ENCODE measurements around the gene ITPA. TPM values are rescaled to one million over a fixed set of nuclear protein-coding genes. Genes with fewer than 3 reads are reported as not detected.

The ITPA gene
- total and polyA plus RNA-seq, 2 donors (not counting 1 experiment from before 2014, with no cell fraction given), result 55.5 to 65.6 TPM

- Mint-ChIP-seq H3K4me1 (peaks cover 5% of the 10 kb centered on the region), H3K27ac (no peak overlapping the region), H3K4me3 (no peak overlapping the region), H3K27me3 (peaks cover 28% of the 10 kb centered on the region), H3K9me3 (ENCODE audit: insufficient read depth) (no peaks in the 10 kb centered on the region)
- intact Hi-C loops (cut with micrococcal nuclease), result no loop called here
- no peak overlapping the region for H3K9ac ChIP-seq (ENCODE audit: low read length)
- H3K4me1 ChIP-seq (ENCODE audit: control insufficient read depth in 2 of 2, insufficient read depth in 2 of 2, low read length in 2 of 2), result peaks cover 10 to 15% of the 10 kb centered on the region in 2 donors
- peaks cover 0 to 52% (median 18%) of the 10 kb centered on the region in 4 experiments for H3K27me3 ChIP-seq (replicated peaks in 1 of 4; ENCODE audit: control extremely low read depth in 1 of 4, control insufficient read depth in 3 of 4, insufficient read depth in 4 of 4, low read length in 3 of 4)
- H3K4me3 ChIP-seq (ENCODE audit: control extremely low read depth in 1 of 5, extremely low read depth in 1 of 5, insufficient read depth in 1 of 5, low read depth in 2 of 5, low read length in 4 of 5), result no peak overlapping the region
- H3K36me3 ChIP-seq (replicated peaks in 1 of 2; ENCODE audit: control extremely low read depth in 1 of 2, control insufficient read depth in 1 of 2, extremely low read depth in 1 of 2, insufficient read depth in 2 of 2, low read length in 1 of 2), result no peaks in the 10 kb centered on the region
- ChIA-PET CTCF (no interaction called here), POLR2A (no interaction called here)
- H3K4me2 ChIP-seq (replicated peaks; ENCODE audit: low read depth, low read length, poor library complexity, severe bottlenecking), result peak overlapping the region; percentile 38
- peaks cover 0 to 4% (median 0%) of the 10 kb centered on the region in 3 donors for H3K9me3 ChIP-seq (ENCODE audit: control extremely low read depth in 1 of 3, control insufficient read depth in 2 of 3, insufficient read depth in 1 of 3, low read length in 2 of 3)
- WGBS (ENCODE audit: insufficient coverage), result 63% methylated on average over 41 of the region's 45 CpGs
- H4K20me1 ChIP-seq (ENCODE audit: control insufficient read depth, insufficient read depth, low read length, poor library complexity, severe bottlenecking), result no peaks in the 10 kb centered on the region
- TF ChIP-seq CTCF (IDR thresholded peaks at IDR 0.05) (no peak), EZH2 (IDR thresholded peaks at IDR 0.05; ENCODE audit: borderline replicate concordance, insufficient read depth, low read depth, low read length, poor library complexity, severe bottlenecking) (no peak)
- DNase-seq (no peak), ATAC-seq (ENCODE audit: low read depth) (no peak)
- no peak overlapping the region for H3K27ac ChIP-seq (ENCODE audit: low read length in 2 of 2)
- peaks cover under 1% of the 10 kb centered on the region for H3K79me2 ChIP-seq (ENCODE audit: control insufficient read depth, insufficient read depth, low read length)
- H2AFZ ChIP-seq (ENCODE audit: insufficient read depth, low read depth, low read length, poor library complexity, severe bottlenecking), result no peak overlapping the region
These were observed 43.6 kb upstream of the ITPA start for GRCh38 chr20:3165473-3166337.

- H4K20me1 ChIP-seq (ENCODE audit: control insufficient read depth, insufficient read depth, low read length, poor library complexity, severe bottlenecking), result no peaks in the 10 kb centered on the region
- CTCF ChIA-PET, result no interaction called here
- H3K27me3 Mint-ChIP-seq, result peaks cover 34% of the 10 kb centered on the region
- DNase-seq (peak; percentile 36), ATAC-seq (ENCODE audit: low read depth) (no peak)
- H3K27ac ChIP-seq (ENCODE audit: low read length in 2 of 2), result no peak overlapping the region
- TF ChIP-seq EZH2 (IDR thresholded peaks at IDR 0.05; ENCODE audit: borderline replicate concordance, insufficient read depth, low read depth, low read length, poor library complexity, severe bottlenecking), result no peak
- no peak for TF ChIP-seq CTCF (IDR thresholded peaks at IDR 0.05)
- H3K4me1 ChIP-seq (ENCODE audit: control insufficient read depth in 2 of 2, insufficient read depth in 2 of 2, low read length in 2 of 2), result peaks cover 10 to 15% of the 10 kb centered on the region in 2 donors
- no peaks in the 10 kb centered on the region for H3K9me3 Mint-ChIP-seq (ENCODE audit: insufficient read depth)
- H3K9me3 ChIP-seq (ENCODE audit: control extremely low read depth in 1 of 3, control insufficient read depth in 2 of 3, insufficient read depth in 1 of 3, low read length in 2 of 3), result peaks cover 0 to 4% (median 0%) of the 10 kb centered on the region in 3 donors
- peaks cover 4% of the 10 kb centered on the region for H3K4me1 Mint-ChIP-seq
- no peak overlapping the region for H3K27ac Mint-ChIP-seq
- H3K27me3 ChIP-seq (replicated peaks in 1 of 4; ENCODE audit: control extremely low read depth in 1 of 4, control insufficient read depth in 3 of 4, insufficient read depth in 4 of 4, low read length in 3 of 4), result peaks cover 0 to 52% (median 18%) of the 10 kb centered on the region in 4 experiments
- WGBS (ENCODE audit: insufficient coverage), result 90% methylated on average over 13 of the region's 13 CpGs
- intact Hi-C loops (cut with micrococcal nuclease), result no loop called here
- no peak overlapping the region for H2AFZ ChIP-seq (ENCODE audit: insufficient read depth, low read depth, low read length, poor library complexity, severe bottlenecking)
- no peaks in the 10 kb centered on the region for H3K36me3 ChIP-seq (replicated peaks in 1 of 2; ENCODE audit: control extremely low read depth in 1 of 2, control insufficient read depth in 1 of 2, extremely low read depth in 1 of 2, insufficient read depth in 2 of 2, low read length in 1 of 2)
- H3K9ac ChIP-seq (ENCODE audit: low read length), result no peak overlapping the region
- POLR2A ChIA-PET, result no interaction called here
- H3K4me3 ChIP-seq (ENCODE audit: control extremely low read depth in 1 of 5, extremely low read depth in 1 of 5, insufficient read depth in 1 of 5, low read depth in 2 of 5, low read length in 4 of 5), result no peak overlapping the region
- H3K4me3 Mint-ChIP-seq, result no peak overlapping the region
- no peak overlapping the region for H3K4me2 ChIP-seq (replicated peaks; ENCODE audit: low read depth, low read length, poor library complexity, severe bottlenecking)
- H3K79me2 ChIP-seq (ENCODE audit: control insufficient read depth, insufficient read depth, low read length), result no peaks in the 10 kb centered on the region
These were observed 42.9 kb upstream of the ITPA start for GRCh38 chr20:3166338-3166912.

All from B cell (primary cell).